Left forelimb (tissue), 1 donor: ENCODE measurements around the gene GPC1.

Source experiments
- DNase-seq: peaks from one replicate; pipeline ENCODE4 v3.0.0-alpha.2; 2018; ENCODE audit warnings: low spot score

The GPC1 gene

DNA sequence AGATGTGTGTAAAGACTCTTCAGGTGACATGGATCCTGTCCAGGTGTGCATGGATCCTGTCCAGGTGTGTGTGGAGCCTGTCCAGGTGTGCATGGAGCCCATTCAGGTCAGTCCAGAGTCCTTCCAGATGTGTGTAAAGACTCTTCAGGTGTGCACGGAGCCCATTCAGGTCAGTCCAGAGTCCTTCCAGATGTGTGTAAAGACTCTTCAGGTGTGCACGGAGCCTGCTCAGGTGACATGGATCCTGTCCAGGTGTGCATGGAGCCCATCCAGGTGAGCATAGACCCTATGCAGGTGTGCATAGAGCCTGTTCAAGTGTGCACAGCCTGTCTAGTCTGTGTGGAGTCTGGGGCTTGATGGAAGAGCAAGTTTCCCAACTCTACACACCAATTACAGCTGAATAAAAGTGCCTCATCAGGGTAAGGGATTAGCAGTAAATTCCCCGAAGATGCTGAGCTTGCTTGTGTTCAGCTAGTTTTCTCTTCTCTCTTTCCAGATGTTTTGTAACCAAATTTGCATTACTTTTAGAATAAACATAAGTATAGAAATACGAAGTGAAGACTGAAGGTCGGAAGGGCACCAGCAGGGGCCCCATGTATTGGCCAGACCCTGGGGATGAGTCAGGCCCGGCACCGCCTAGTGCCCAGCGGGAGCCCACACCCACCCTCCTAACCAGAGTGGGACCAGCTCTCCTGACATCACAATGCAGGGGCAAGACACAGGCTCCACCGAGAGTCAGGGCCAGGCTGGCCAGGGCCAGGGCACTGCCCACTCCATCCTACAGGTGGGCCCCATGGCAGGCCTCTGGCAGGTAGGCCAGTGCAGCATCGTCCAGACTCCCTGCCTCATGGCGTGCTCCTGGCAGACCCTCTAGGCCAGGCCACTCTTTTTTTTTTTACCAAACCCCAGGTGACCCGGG lies 38.6 kb upstream of the GPC1 start:
- DNase-seq = peak; percentile 51

DNA sequence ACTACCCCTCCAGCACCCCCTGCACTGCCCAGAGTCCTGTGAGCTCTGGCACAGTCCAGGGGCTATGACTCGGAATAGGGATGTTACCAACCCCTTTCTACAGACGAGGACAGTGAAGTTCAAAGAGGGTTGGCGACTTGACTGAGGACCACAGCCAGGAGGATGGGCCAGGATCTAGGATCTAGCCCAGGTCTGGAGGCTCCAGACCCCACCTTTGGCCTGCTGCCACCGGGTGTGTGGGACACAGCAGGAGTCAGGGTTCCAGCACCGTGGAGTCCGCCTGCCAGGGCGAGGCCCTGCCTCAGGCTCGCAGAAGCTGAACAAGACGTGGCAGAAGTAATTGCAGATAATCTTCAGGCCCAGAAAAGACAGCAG lies 37.9 kb upstream of the GPC1 start:
- DNase-seq = peak; percentile 63

DNA sequence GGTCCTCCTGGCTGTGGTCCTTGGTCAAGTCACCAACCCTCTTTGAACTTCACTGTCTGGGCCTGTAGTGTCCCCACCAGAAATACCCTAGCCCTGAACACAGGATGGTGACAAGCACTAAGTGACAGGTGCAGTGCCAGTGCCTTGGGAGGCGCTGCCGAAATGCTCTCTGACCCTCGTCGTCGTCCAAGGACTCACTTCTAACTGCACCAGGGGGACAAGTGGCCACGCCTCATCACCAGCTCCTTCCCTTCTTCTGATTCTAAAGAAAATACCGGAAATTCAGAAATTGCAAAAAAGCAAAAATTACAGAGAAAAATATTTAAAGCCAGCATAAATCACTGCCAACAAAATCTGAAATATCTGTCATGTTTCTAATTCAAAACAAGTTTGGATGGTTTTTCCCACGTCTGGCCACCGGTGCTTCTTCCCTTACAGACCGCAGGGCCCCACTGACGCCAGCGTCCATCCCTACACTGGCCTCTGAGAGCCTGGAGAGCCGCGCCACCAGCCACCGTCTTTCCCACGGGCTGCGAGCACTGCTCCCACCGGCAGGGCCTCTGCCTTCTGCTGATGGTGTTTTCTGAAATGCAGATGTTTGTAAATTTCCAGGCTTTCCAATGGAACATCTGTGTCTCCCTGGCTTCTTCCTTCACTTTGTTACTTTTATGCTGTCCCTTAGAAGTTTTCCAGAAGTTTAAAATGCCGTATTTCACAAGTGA lies 37.4 kb upstream of the GPC1 start:
- DNase-seq = peak; percentile 65

DNA sequence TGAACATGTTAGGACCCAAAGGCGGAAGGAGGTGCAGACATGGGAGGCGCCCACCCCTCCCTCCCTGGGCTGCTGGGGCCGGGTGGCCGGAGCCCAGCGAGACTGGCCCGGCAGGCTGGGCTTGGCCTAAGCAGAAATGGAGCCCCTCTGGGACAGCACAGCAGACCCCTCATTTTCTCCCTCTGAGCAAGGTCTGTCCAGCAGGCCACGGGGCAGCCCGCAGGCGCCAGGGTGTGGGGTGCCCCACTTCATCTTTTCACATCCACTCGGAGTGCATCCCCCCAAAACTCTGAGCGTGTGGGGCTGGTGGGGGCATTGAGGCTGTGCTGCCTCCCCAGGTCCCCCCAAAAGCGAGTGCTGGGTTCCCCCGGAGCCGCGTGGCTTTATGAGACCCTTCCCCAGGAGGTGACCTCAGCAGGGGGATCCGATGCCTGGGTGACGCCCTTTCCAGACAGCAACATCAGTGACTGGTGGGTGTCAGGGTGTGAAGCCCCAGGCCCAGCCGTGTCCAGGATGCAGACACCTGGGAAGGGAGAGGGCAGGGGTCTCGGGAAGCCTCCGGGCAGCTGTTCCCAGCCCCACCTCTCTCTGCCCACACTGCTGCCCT lies 36.7 kb upstream of the GPC1 start:
- DNase-seq = peak; percentile 64

DNA sequence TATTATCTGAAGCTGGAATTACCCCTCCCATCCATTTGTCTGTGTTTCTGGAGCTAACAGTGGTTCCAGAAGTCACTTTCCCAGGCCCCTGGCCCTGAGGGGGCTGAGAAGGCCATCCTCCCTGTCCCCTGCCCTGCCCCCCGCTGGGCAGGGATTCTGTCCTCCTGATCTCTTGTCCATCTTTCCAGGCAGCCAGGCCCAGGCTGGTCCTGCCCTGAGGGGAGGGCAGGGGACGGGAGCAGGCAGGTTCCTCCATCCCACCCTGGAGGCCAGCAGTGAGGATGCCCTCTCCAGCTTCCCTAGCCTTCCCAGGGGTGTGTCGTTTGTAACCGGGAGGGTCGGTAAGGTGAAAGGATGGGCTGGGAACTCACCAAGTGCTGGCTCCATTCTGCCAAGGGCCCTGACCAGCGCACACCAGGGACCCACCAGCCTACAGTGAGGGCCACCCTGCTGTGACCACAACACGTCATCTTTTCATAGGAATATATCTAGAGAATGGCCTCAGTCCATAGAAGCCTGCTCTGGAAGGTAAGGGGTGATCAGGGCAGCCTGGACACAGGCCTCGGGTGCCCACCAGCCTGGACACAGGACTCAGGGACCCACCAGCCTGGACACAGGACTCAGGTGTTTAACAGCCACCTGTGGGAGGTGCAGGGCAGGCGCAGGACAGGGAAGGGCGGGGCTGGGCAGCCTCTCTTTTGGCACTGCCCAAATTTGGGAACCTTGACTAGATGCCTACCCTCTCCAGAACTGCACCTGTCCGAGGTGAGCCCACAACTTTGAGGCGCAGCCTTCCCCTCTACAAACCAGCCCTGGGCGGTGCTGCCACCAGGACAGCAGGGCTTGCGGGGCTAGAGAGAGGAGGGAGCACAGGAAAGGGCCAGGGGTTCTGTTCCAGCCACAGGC lies 35.8 kb upstream of the GPC1 start:
- peak; percentile 55 for DNase-seq

DNA sequence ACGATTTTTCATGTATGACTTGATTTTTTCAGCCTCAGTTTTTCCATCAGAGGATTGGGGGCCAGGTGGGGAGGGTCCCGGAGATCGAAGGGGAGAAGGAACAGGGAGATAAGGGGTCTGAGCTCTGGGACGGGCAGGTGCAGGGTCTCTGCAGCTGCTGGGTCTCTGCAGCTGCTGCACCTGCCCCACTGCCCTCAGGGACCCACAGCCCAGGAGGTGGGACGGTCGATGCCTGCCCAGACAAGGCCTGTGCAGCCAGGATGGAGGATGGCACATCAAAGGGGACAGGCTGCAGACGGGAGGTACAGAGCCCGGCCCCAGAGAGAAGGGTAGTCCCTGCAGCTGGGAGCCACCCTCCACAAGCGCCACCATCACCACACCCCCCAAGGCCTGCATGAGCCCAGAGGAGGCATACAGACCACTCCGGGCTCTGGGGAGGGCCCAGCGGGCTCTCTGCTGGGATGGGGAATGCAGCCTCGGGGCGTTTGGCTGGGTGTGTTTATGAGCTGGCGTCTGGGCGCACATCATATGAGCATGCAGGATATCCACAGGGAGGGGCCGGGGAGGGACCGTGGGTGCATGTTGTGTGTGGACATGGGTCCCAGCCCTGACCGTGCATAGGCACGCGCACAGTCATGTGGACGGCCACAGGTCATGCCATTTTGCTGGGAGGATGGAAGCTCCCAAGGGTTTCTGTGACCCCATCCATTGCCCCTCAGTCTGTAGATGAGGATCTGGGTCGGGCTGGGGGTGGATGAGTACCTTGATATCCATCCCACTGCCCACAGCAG lies 34.9 kb upstream of the GPC1 start:
- peak; percentile 56 for DNase-seq

DNA sequence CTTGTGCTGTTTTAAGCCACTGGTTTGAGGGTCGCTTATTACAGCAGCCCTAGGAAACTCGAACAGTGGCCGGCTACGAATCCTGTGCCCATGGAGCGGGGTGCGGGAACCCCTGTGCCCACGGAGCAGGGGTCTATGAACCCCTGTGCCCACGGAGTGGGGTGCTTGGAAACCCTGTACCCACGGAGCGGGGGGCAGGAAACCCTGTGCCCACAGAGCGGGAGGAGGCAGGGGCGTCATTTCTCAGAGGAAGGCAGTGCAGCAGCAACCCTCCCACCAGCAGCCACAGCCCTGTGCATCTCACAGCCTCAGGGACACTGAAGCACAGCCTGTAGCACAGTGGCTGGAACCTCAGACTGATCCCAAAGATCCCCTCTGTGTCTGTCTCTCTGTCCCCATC lies 34.2 kb upstream of the GPC1 start:
- DNase-seq = no peak

DNA sequence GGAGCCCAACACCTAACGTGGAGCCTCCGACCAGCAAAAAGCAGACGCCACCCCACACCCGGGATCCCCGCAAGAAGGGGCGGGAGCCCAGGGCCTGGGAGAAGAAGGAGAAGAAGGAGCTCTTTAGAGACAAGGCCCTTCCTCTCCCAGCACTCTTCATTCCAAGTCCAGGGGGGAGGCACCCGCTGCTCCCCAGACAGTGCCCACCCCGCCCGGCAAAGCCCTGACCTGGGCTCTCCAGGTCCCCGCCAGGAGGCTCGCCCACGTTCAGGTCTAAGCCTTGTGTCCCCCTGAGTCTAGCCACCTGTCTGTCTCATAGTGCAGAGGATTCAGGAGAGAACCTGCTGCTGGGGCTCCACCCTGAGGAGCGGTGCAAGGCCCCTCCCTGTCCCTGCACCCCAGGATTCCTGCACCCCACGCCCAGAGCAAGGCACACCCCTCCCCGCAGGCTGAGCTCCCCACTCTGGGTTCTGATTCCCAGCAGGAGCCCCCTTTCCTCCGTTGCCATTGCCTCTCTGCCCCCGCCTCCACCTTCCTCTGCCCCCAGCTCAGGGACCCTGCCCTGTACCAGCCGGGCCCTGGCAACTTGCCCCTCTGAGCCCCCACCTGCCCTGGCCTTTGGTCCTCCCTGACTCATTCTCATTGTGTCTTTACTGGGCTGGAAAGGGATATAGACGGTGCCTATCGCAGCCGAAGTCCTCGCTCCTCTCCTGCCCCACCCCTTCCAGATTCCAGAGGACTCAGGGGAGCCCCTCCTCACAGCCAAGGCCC lies 33.5 kb upstream of the GPC1 start:
- DNase-seq = peak; percentile 42

DNA sequence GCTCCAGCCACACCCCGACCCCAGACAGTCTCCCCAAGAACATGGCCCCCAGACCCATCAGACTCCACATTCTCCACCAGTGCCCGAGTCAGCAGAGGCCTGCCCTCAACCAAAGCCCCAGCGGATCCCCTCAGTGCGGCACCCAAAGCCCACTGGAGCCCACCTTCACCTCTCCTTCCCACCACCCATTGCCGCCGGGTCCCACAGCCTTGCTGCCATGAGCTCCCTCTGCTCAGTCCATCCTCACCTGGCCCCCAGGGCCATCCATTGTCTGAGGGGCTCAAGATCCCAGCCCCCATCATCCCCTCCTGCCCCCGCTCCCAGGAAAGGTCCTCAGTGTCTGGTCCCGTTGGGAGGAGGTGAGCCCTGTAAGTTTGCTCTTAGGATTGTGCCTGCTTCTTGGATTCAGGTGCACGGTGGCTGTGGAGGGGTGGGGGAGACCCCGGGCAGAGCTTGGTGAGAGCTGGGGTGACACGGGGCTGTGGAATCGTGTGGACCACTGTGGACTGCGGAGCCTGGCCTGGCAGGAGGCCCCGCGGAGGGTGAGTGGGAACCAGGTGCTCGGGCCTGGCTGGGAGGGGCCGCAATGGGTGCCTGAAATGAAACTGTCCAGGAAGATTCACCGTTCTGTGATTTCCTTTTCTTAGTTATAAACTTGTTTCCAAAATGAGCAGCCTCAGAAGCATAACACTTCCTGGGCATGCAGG lies 32.7 kb upstream of the GPC1 start:
- peak; percentile 58 for DNase-seq

DNA sequence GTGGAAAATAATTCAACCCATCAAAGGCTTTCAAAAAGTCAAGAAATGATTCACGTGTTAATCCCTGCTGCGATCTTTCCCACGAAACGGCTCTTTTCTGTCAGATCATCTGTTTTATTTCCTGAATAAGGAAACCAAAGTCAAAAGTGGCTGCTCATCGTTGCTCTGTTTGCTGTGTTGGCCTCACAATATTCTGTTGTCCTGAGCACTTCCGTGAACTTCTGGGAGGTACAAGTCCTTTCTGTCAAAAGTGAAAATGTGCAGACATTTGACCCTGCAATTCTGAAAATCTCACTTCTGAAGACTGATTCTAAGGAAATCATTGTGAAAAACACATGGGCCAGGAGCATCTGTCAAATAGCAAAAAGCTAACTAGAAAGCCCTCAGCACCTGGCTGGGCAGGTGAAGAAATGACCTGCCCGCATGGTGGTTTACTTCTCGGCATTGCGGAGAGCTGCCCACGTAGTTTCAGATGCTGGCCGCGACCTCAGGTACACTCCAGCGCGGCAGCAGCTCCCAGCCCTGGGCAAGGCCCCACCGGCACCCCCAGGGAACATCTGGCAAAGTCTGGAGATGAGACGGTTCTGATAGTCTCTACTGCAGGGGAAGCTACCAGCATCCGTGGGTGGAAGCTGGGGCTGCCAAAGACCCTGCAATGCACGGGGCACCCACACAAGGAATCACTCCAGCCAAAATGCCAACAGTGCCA lies 31.9 kb upstream of the GPC1 start:
- no peak for DNase-seq

DNA sequence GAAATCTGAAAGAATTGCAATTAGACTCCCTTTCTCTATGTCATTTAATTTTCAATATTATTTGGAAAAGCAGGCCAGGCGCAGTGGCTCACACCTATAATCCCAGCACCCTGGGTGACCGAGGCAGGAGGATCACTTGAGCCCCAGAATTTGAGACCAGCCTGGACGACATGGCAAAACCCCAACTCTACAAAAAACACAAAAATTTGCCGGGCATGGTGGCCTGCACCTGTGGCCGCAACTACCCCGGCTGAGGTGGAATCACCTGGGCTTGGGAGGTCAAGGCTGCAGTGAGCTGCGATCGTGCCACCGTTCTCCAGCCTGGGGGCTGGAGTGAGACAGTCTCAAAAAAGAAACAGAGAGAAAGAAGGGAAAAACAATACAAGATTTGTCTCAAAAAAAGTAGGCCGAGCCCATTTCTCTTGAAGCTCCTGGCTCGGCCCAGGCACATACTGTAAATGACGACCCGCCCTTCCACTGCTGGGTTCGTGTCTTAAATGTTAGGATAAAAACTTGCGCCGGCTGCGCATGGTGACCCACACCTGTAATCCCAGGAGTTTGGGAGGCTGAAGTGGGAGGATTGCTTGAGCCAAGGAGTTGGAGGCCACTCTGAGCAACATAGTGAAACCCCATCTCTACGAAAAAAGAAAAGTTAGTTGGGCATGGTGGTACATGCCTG lies 31.1 kb upstream of the GPC1 start:
- no peak for DNase-seq

DNA sequence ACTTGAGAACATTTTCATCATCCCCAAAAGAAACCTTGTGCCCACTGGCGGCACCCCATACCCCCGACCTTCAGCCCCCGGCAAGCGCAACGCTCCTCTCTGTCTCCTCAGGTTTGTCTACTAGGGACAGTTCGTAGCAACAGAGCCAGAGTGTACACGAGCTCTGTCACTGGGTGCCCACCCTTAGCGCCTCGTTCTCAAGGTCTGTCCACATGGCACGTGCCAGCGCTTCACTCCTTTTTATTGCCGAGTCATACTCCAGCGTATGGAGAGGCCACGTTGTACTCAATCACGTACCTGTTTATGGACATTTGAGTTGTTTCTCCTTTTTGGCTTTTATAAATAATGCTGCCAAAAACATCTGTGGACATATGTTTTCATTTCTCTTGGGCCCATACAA lies 30.3 kb upstream of the GPC1 start:
- DNase-seq = no peak

DNA sequence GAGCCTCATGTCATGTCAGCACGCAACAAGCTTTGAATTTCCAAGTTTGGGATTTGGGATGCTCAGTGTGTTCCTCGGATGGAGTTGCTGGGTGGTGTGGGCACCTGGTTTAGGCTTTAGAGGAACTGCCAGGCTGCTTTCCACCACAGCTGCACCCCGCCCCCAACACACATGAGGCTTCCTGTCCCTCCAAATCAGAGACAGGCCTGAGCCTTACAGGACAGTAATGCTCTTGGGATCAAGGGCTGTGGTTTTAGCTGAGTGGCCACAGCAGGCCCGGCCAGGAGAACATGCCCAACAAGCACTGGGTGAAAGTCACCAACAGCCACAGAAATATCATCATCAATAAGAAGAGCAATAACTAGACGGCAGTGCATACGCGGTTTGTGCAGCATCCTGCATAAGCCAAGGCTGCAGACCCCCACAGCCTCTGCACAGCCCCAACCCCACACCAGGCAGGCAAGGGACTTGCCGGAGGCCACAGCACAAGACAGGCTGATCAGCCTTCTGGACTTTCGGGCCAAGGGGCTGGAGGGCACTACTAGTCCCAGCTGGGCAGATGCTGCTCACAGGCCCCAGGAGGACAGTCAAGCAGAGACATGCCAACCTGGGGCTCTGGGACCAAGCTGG lies 29.7 kb upstream of the GPC1 start:
- peak; percentile 53 for DNase-seq

DNA sequence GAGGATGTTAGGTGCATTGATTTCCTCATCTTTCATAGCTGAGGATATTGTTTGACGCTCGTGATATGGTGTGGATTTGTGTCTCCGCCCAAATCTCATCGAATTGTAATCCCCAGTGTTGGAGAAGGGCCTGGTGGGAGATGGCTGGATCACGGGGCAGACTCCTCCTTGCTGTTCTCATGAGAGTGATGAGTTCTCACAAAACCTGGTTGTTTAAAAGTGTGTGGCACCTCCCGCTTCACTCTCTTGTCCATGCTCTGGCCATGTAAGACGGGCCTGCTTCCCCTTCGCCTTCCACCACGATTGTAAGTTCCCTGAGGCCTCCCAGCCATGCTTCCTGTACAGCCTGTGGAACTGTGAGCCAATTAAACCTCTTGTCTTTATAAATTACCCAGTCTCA lies 28.4 kb upstream of the GPC1 start:
- no peak for DNase-seq

DNA sequence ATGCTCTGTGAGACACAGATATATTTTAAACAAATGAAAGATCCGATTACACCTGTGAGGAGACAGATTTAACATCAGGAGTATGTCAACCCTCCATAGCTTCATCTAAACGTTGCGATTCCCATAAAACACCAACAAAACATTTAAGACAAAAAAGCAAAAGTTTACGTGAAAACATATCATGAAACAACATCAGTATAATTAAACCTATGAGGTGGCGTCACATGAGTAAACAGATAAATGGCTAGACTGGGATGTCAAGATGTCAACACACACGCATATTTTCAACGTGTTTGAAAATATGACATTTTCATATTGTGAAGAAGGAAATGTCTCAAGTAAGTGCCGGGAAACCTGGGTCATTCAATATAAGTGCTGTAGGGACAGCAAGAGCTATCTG lies 25.5 kb upstream of the GPC1 start:
- DNase-seq = no peak

DNA sequence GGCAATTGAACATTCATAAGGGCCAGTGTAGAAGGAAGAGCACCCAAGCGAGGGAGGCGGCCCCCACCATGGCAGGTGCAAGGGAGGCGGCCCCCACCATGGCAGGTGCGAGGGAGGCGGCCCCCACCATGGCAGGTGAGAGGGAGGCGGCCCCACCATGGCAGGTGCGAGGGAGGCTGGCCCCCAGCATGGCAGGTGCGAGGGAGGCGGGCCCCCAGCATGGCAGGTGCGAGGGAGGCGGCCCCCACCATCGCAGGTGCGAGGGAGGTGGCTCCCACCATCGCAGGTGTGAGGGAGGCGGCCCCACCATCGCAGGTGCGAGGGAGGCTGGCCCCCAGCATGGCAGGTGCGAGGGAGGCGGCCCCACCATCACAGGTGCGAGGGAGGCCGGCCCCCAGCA lies 24.7 kb upstream of the GPC1 start:
- DNase-seq = peak; percentile 62

DNA sequence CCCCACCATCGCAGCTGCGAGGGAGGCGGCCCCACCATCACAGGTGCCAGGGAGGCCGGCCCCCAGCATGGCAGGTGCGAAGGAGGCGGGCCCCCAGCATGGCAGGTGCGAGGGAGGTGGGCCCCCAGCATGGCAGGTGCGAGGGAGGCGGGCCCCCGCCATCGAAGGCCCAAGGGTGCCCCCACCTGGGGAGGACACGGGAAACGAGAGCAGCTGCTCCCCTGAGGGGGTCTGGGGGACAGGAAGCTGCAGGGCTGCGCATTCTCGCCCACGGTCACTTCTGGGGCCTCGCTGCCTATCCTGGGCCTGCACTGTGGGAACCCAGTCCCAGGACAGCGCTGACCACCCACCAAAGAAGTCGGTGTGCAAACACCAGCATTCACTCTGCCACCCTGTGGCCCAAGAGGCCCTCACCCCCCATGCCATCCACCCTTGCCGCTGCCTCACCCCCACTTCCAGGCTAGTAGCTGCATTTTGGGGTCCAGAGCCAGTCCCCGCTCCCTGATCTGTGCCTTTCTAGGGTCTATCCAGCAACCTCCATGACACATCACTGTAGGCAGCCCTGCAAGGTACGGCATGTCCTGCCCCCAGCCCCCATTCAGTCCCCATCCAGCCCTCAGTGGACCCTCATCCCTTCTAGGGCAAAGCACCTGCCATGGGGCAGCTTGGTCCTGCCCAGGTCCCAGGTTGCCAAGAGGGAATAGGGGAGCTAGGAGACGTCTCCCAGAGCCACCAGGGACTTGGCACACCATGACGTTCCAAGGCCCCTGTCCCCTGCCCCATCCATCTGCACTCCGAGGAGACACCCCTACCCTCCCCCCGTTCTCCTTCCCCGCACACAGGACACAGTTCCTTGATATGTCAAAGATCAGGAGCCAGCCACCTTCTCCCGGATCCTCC lies 24.0 kb upstream of the GPC1 start:
- peak; percentile 62 for DNase-seq
